ENCODE measurements around the gene VAPB. TPM values are rescaled to one million over a fixed set of nuclear protein-coding genes. Genes with fewer than 3 reads are reported as not detected.

The VAPB gene
- total RNA-seq, 4 donors from 2014 or later: 10.9 to 20.4 (median 17.9) TPM

GRCh38 chr20:58446264-58446959 is 57.4 kb downstream of the VAPB start:
- Histone ChIP-seq H3K9me3 (no peaks in the 10 kb centered on the region), H3K4me1 (no peaks in the 10 kb centered on the region), H3K27me3 (no peaks in the 10 kb centered on the region), H3K36me3 (peaks cover 57% of the 10 kb centered on the region), H3K4me3 (no peak overlapping the region), H3K27ac (no peak overlapping the region)
- 80% methylated on average over 6 of the region's 6 CpGs for WGBS
- no peak for DNase-seq (ENCODE audit: low spot score in 2 of 2)
- TF ChIP-seq POLR2AphosphoS5 (IDR thresholded peaks at IDR 0.05) (no peak), POLR2A (IDR thresholded peaks at IDR 0.05) (no peak), CTCF (IDR thresholded peaks at IDR 0.05) (no peak)

DNA sequence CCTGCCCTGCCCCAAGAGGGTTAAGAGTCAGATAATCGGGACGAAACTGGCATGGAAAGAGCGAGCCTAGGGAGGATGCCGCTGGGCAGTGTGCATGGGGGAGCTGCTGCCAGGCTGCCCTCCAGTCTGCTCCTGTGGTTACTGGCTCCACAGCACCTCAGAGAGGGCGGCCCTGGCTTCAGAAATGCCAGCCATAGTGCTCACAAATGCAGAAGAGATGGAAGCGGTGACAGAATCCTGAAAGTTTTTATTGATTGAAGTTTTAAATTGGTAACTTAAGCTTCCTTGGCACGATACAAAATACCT is 57.9 kb downstream of the VAPB start:
- Histone ChIP-seq H3K4me3 (no peak overlapping the region), H3K27me3 (no peaks in the 10 kb centered on the region), H3K36me3 (peaks cover 55% of the 10 kb centered on the region), H3K27ac (no peak overlapping the region), H3K4me1 (no peaks in the 10 kb centered on the region), H3K9me3 (no peaks in the 10 kb centered on the region)
- 85% methylated on average over 7 of the region's 7 CpGs for WGBS
- DNase-seq (ENCODE audit: low spot score in 2 of 2): no peak
- TF ChIP-seq POLR2AphosphoS5 (IDR thresholded peaks at IDR 0.05): no peak
- TF ChIP-seq POLR2A (IDR thresholded peaks at IDR 0.05): no peak
- no peak for TF ChIP-seq CTCF (IDR thresholded peaks at IDR 0.05)
- no peak for TF ChIP-seq EP300 (IDR thresholded peaks at IDR 0.05)

DNA sequence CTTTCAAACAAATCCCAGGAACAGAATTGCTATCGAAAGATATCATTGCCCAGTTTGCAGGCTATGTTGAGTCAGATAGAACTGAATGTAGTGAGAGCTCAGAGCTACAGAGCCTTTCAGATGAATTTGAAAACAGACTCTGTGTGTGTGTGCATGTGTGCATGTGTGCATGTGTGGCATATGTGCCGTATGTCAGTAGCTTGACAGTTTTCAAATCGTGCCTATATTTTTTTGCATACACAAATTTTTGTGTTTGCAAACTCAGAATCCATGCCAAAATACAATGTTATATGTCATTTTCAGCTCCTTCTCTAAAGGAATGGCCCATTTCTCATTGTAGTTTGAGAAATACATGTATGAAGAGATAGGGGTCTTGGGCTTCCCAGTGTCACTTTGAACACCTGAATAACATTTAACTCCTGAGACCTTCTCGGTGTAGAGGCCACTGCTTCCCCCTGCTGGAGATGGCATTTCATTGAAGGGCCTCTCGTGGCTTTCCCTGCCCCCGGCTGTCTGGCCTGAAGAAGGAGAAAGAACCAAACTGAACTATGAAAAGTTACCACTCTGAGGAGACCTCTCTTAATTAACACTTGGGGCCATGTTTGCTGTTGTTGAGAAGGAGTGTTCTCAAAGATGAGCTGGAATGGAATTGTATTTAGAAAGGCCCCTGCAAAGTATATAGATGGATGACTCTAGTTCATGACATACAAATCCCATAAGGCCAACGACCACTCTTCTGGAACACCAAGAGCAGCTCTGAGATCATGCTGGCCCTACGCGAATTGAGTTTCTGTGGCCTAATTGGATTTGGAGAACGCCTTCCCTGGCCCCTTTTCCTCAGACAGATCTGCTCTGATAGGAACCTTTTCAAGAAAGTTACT is 58.7 kb downstream of the VAPB start:
- Histone ChIP-seq H3K4me3 (no peak overlapping the region), H3K27ac (no peak overlapping the region), H3K9me3 (no peaks in the 10 kb centered on the region), H3K36me3 (peaks cover 53% of the 10 kb centered on the region), H3K27me3 (no peaks in the 10 kb centered on the region), H3K4me1 (no peaks in the 10 kb centered on the region)
- no peak for DNase-seq (ENCODE audit: low spot score in 2 of 2)
- TF ChIP-seq POLR2A (IDR thresholded peaks at IDR 0.05) (no peak), CTCF (IDR thresholded peaks at IDR 0.05) (peak in 1 of 2 donors; percentile 27)
- WGBS: 76% methylated on average over 10 of the region's 10 CpGs

- no peak overlapping the region for H3K4me3 ChIP-seq
- H3K4me1 ChIP-seq: no peaks in the 10 kb centered on the region
- 95% methylated on average over 4 of the region's 4 CpGs for WGBS
- TF ChIP-seq EP300 (IDR thresholded peaks at IDR 0.05): no peak
- TF ChIP-seq CTCF (IDR thresholded peaks at IDR 0.05): no peak
- H3K27me3 ChIP-seq: no peaks in the 10 kb centered on the region
- no peak overlapping the region for H3K27ac ChIP-seq
- H3K36me3 ChIP-seq: peaks cover 45% of the 10 kb centered on the region
- no peak for DNase-seq (ENCODE audit: low spot score in 2 of 2)
- no peaks in the 10 kb centered on the region for H3K9me3 ChIP-seq
Measured at GRCh38 chr20:58448958-58449357, 59.9 kb downstream of the VAPB start.

DNA sequence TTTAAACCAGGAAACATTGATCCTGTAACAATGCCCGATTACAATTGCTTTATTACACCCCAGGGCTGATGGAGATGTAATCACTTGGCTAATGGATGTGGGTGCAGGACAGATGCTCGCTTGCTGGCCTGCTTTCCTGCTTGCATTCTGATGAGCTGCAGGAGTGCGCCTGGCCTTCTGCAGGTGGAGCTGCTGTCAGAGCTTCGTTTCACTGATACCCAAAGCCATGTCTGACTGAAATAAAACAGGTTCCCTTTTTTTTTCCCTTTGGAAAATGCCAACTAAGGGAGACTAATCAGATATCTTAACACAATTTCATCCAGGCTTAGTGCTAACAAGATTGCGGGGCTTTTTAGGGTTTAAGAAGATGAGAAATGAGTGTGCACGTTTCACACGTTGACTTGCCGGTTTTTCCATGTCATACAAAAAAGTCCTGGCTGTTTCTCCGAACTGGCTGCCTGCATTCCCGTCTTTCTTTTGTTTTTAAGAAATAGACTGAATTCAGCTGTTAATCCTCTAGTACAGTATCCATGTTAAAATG is 60.7 kb downstream of the VAPB start:
- no peak for DNase-seq (ENCODE audit: low spot score in 2 of 2)
- WGBS: 80% methylated on average over 10 of the region's 10 CpGs
- no peaks in the 10 kb centered on the region for H3K4me1 ChIP-seq
- no peak for TF ChIP-seq EP300 (IDR thresholded peaks at IDR 0.05)
- TF ChIP-seq POLR2AphosphoS5 (IDR thresholded peaks at IDR 0.05): no peak
- no peak for TF ChIP-seq CTCF (IDR thresholded peaks at IDR 0.05)
- TF ChIP-seq POLR2A (IDR thresholded peaks at IDR 0.05): no peak
- H3K27me3 ChIP-seq: no peaks in the 10 kb centered on the region
- H3K4me3 ChIP-seq: no peak overlapping the region
- peaks cover 40% of the 10 kb centered on the region for H3K36me3 ChIP-seq
- no peaks in the 10 kb centered on the region for H3K9me3 ChIP-seq
- no peak overlapping the region for H3K27ac ChIP-seq
